Right lobe of liver (tissue), 6 donors: ENCODE measurements around the gene KCNRG. TPM values are rescaled to one million over a fixed set of nuclear protein-coding genes. Genes with fewer than 3 reads are reported as not detected.

Experiments
- ATAC-seq, 4 donors: fragments of 200-7000 bp; cut with Tn5 transposase; one replicate each; pipeline ENCODE4 v1.9.1; 2020; ENCODE audit warnings: mild to moderate bottlenecking in 4 of 4, moderate library complexity in 4 of 4
- DNase-seq, 3 donors: peaks; one replicate each; pipeline ENCODE4 v3.0.0-alpha.2; 2020
- H3K27ac ChIP-seq, 3 donors: fragments of 200-600 bp; one replicate each; pipeline ENCODE4 v1.8.0; 2022
- H3K27me3 ChIP-seq, 2 donors: fragments of 200-600 bp; one replicate each; pipeline ENCODE4 v1.8.0; 2022
- H3K36me3 ChIP-seq, 4 donors: fragments of 200-600 bp; sonication (generic) in 1 of 4; one replicate each; pipeline versions ENCODE4 v1.5.1 to v1.8.0; 2017 to 2022; ENCODE audit warnings: control low read depth in 1 of 4
- H3K4me1 ChIP-seq, 4 donors: fragments of 200-600 bp; sonication (generic) in 1 of 4; one replicate each; pipeline versions ENCODE4 v1.5.1 to v1.8.0; 2017 to 2022; ENCODE audit warnings: control low read depth in 1 of 4
- H3K4me3 ChIP-seq, 3 donors: fragments of 200-600 bp; one replicate each; pipeline ENCODE4 v1.8.0; 2022
- H3K9me3 ChIP-seq, 4 donors: fragments of 200-600 bp; sonication (generic) in 1 of 4; one replicate each; pipeline versions ENCODE4 v1.5.1 to v1.8.0; 2017 to 2022; ENCODE audit warnings: control low read depth in 1 of 4
- CTCF ChIP-seq, 4 donors: fragments of 200-600 bp in 3 of 4; fragments of 450-650 bp in 1 of 4; IDR thresholded peaks; one replicate each; pipeline versions ENCODE4 v1.5.1 to v1.8.0; 2016 to 2022; ENCODE audit warnings: antibody characterized with exemption in 4 of 4, mild to moderate bottlenecking in 2 of 4
- POLR2A ChIP-seq: fragments of 450-650 bp; IDR thresholded peaks from one replicate; pipeline ENCODE4 v1.6.1; 2017; ENCODE audit warnings: antibody characterized with exemption, mild to moderate bottlenecking
- WGBS: methylation state at CpG from one replicate; pipeline ENCODE4 v1.1.6; 2018; ENCODE audit warnings: low coverage, low lambda C conversion rate; ENCODE audit not compliant: insufficient coverage; ENCODE audit errors: missing lambda C conversion rate; 5-methylcytosine and 5-hydroxymethylcytosine counted together
- intact Hi-C, 2 donors: fragments of 100-400 bp; cut with DNase I; formaldehyde crosslinking; loops; one replicate each; pipeline versions ENCODE4 v1.11.2 to v1.14.1; 2022
- total RNA-seq, 6 experiments: library from RNA; depleted of rRNA in 2 of 6; stranded (reverse); fragments of >200 nt in 2 of 6; fragmentation: NEBNext Ultra II Directional in 3 of 6; extraction: Animal tissue kit (Norgen Biotek cat#: 25700) in 3 of 6; gene quantifications; one replicate each; pipeline versions ENCODE4 v1.1.0 to v1.2.4, GENCODE V29; 2016 to 2023
- donor health status: DM: no; HTN: yes; CAD: no.
- donor health status: DM: no; HTN: no; CAD: no.
- donor health status: DM: no; HTN: no; CAD: no.
- donor health status: DM: no; HTN: yes; CAD: no.
- donor health status: DM: no; HTN: yes; CAD: no.

Gene KCNRG
- total RNA-seq, 6 experiments from 2014 or later = 0.18 to 0.50 (median 0.36) TPM; not detected in 2

- H3K4me1 ChIP-seq = no peaks in the 10 kb centered on the region
- H3K27ac ChIP-seq = no peak overlapping the region
- H3K4me3 ChIP-seq = no peak overlapping the region
- WGBS = 83% methylated on average over 1 of the region's 1 CpG
- ATAC-seq (no peak), DNase-seq (no peak)
- TF ChIP-seq POLR2A = no peak
- no peak for TF ChIP-seq CTCF (IDR thresholded peaks at IDR 0.05)
- intact Hi-C loops = no loop called here
- H3K36me3 ChIP-seq = peaks cover 0 to 25% (median 7%) of the 10 kb centered on the region in 4 donors
- no peaks in the 10 kb centered on the region for H3K9me3 ChIP-seq
- no peaks in the 10 kb centered on the region for H3K27me3 ChIP-seq
Observed at GRCh38 chr13:50014386-50014785, 858 bp upstream of the KCNRG start.

- DNase-seq (no peak), ATAC-seq (no peak)
- H3K4me1 ChIP-seq = no peaks in the 10 kb centered on the region
- 80% methylated on average over 4 of the region's 4 CpGs for WGBS
- peaks cover 0 to 23% (median 10%) of the 10 kb centered on the region in 4 donors for H3K36me3 ChIP-seq
- TF ChIP-seq CTCF (IDR thresholded peaks at IDR 0.05) (no peak), POLR2A (no peak)
- no peaks in the 10 kb centered on the region for H3K9me3 ChIP-seq
- intact Hi-C loops = no loop called here
- H3K27ac ChIP-seq = no peak overlapping the region
- H3K4me3 ChIP-seq = no peak overlapping the region
- H3K27me3 ChIP-seq = no peaks in the 10 kb centered on the region
Observed at GRCh38 chr13:50015750-50016149, 506 bp downstream of the KCNRG start.

GRCh38 chr13:50016444-50016843 lies 1.2 kb downstream of the KCNRG start:
- Histone ChIP-seq H3K4me1 (no peaks in the 10 kb centered on the region), H3K27me3 (no peaks in the 10 kb centered on the region), H3K9me3 (no peaks in the 10 kb centered on the region), H3K27ac (no peak overlapping the region), H3K4me3 (no peak overlapping the region), H3K36me3 (peaks cover 0 to 16% (median 11%) of the 10 kb centered on the region in 4 donors)
- ATAC-seq (no peak), DNase-seq (no peak)
- intact Hi-C loops = no loop called here
- TF ChIP-seq POLR2A (no peak), CTCF (IDR thresholded peaks at IDR 0.05) (no peak)
- WGBS = 80% methylated on average over 2 of the region's 2 CpGs

GRCh38 chr13:50017819-50018218 lies 2.6 kb downstream of the KCNRG start:
- intact Hi-C loops = no loop called here
- no peaks in the 10 kb centered on the region for H3K4me1 ChIP-seq
- no peaks in the 10 kb centered on the region for H3K27me3 ChIP-seq
- TF ChIP-seq POLR2A (no peak), CTCF (IDR thresholded peaks at IDR 0.05) (no peak)
- no peak for ATAC-seq
- H3K9me3 ChIP-seq = no peaks in the 10 kb centered on the region
- no peak overlapping the region for H3K4me3 ChIP-seq
- H3K36me3 ChIP-seq = peaks cover 0 to 8% (median 5%) of the 10 kb centered on the region in 4 donors
- no peak for DNase-seq
- no peak overlapping the region for H3K27ac ChIP-seq

- no peak overlapping the region for H3K4me3 ChIP-seq
- TF ChIP-seq POLR2A (no peak), CTCF (IDR thresholded peaks at IDR 0.05) (no peak)
- H3K4me1 ChIP-seq = peaks cover 0 to 10% (median 4%) of the 10 kb centered on the region in 4 donors
- 46% methylated on average over 1 of the region's 1 CpG for WGBS
- no peak overlapping the region for H3K27ac ChIP-seq
- H3K9me3 ChIP-seq = no peaks in the 10 kb centered on the region
- intact Hi-C loops = no loop called here
- no peaks in the 10 kb centered on the region for H3K27me3 ChIP-seq
- no peak for ATAC-seq
- peaks cover 0 to 5% (median 0%) of the 10 kb centered on the region in 4 donors for H3K36me3 ChIP-seq
- no peak for DNase-seq
Observed at GRCh38 chr13:50025436-50025835, 10.2 kb downstream of the KCNRG start.
